Measurements from ENCODE around the gene MAPK1.
"Not testable (repeated sequence)": the region's sequence is repeated elsewhere in the genome, so short reads cannot be mapped to it uniquely, and the experiment has no call there.

- TF ChIP-seq EZH2 (IDR thresholded peaks at IDR 0.05; ENCODE audit: insufficient read depth, poor library complexity, severe bottlenecking); EZH2phosphoT487 (IDR thresholded peaks at IDR 0.05; ENCODE audit: insufficient read depth, low read depth): not testable (repeated sequence)
These were observed 146.1 kb downstream of the MAPK1 start for GRCh38 chr22:21721195-21721852.
